ENCODE data around the gene NXT1. TPM values are rescaled to one million over a fixed set of nuclear protein-coding genes. Genes with fewer than 3 reads are reported as not detected.

NXT1 gene
- total and polyA plus RNA-seq, 2 experiments from 2014 or later, result 30.2 to 34.4 TPM

- Histone ChIP-seq H3K4me3 (no peak overlapping the region), H3K4me2 (no peak overlapping the region), H3K27ac (ENCODE audit: low read depth) (no peak overlapping the region), H3F3A (replicated peaks; ENCODE audit: low read depth) (no peaks in the 10 kb centered on the region), H2AFZ (no peak overlapping the region), H3K79me2 (replicated peaks; ENCODE audit: insufficient read depth) (no peaks in the 10 kb centered on the region), H3K9me2 (ENCODE audit: insufficient read depth) (no peaks in the 10 kb centered on the region), H4K20me1 (replicated peaks; ENCODE audit: insufficient read depth) (no peaks in the 10 kb centered on the region), H3K36me3 (ENCODE audit: insufficient read depth) (no peaks in the 10 kb centered on the region), H3K4me1 (ENCODE audit: insufficient read depth) (no peaks in the 10 kb centered on the region), H3K27me3 (ENCODE audit: insufficient read depth) (no peaks in the 10 kb centered on the region)
- Mint-ChIP-seq H3K4me1 (no peaks in the 10 kb centered on the region), H3K36me3 (ENCODE audit: low read depth) (no peaks in the 10 kb centered on the region; the same call in 2 of the 3 replicates), H3K9me3 (peaks cover 3% of the 10 kb centered on the region; the same call in 2 of the 3 replicates), H3K4me3 (no peak overlapping the region), H3K27me3 (ENCODE audit: insufficient read depth, low read depth, poor library complexity) (peaks cover 3% of the 10 kb centered on the region), H3K27ac (no peak overlapping the region)
- ATAC-seq (no peak), DNase-seq (ENCODE audit: low spot score) (no peak)
- TF ChIP-seq EZH2phosphoT487 (IDR thresholded peaks at IDR 0.05; ENCODE audit: unreplicated experiment), result no peak
- no peak for TF ChIP-seq EZH2 (IDR thresholded peaks at IDR 0.05; ENCODE audit: low read depth, unreplicated experiment)
- no peak for TF ChIP-seq ZNF462 (CRISPR knock-in tag; IDR thresholded peaks at IDR 0.05)
- no peak for TF ChIP-seq ZNF114 (CRISPR knock-in tag; IDR thresholded peaks at IDR 0.05)
- no peak for TF ChIP-seq NANOG (IDR thresholded peaks at IDR 0.05; ENCODE audit: borderline replicate concordance)
- TF ChIP-seq REST (IDR thresholded peaks at IDR 0.05; ENCODE audit: unreplicated experiment), result no peak
- TF ChIP-seq JUNB (IDR thresholded peaks at IDR 0.05; ENCODE audit: unreplicated experiment), result no peak
- TF ChIP-seq ZNF331 (CRISPR knock-in tag; IDR thresholded peaks at IDR 0.05; ENCODE audit: low read depth), result no peak
- TF ChIP-seq CREB1 (CRISPR knock-in tag; IDR thresholded peaks at IDR 0.05; ENCODE audit: low read depth), result no peak
- no peak for TF ChIP-seq POLR2AphosphoS5 (IDR thresholded peaks at IDR 0.05; ENCODE audit: low read depth)
- TF ChIP-seq STAT1 (IDR thresholded peaks at IDR 0.05; ENCODE audit: unreplicated experiment), result no peak
- TF ChIP-seq ETS1 (IDR thresholded peaks at IDR 0.05), result no peak
- TF ChIP-seq CTCF (conservative IDR thresholded peaks at IDR 0.05; ENCODE audit: low read depth in 2 of 2), result no peak
Measured at GRCh38 chr20:23311947-23312506, 38.6 kb upstream of the NXT1 start.

Data from GM23338 (cell line).